Keratinocyte (primary cell): Measurements from ENCODE around the gene ERBB2.

ENCODE experiments used
- CTCF ChIP-seq, 3 experiments: IDR thresholded peaks in 1 of 3; conservative IDR thresholded peaks in 1 of 3; optimal IDR thresholded peaks in 1 of 3; 2 replicates in 2 of 3; 3 replicates in 1 of 3; pipeline versions ENCODE3 to v1.5.1; 2011; ENCODE audit warnings: low read length in 3 of 3, mild to moderate bottlenecking in 3 of 3, moderate library complexity in 2 of 3, control low read depth in 1 of 3, inconsistent platforms in 1 of 3; ENCODE audit not compliant: insufficient read depth in 2 of 3; ENCODE audit errors: extremely low read depth in 1 of 3
- EZH2 ChIP-seq: IDR thresholded peaks from one replicate; pipeline ENCODE4 v1.6.1; 2012; ENCODE audit warnings: inconsistent platforms, mild to moderate bottlenecking, low read length, moderate library complexity

GRCh38 chr17:39673335-39674081 is 26.4 kb upstream of the ERBB2 start:
- TF ChIP-seq CTCF (optimal IDR thresholded peaks at IDR 0.05 in 1 of 3, IDR thresholded peaks at IDR 0.05 in 1 of 3, conservative IDR thresholded peaks at IDR 0.05 in 1 of 3; ENCODE audit: extremely low read depth in 1 of 3, insufficient read depth in 2 of 3, low read length in 3 of 3) = no peak
- TF ChIP-seq EZH2 = no peak
